GM04504 (cell line): ENCODE results near the gene GOLGA6A.

Source experiments
- DNase-seq: peaks from one replicate; pipeline ENCODE4 v3.0.0-alpha.2; 2012; ENCODE audit warnings: low read depth

Gene GOLGA6A

GRCh38 chr15:74036271-74037170 is 45.8 kb downstream of the GOLGA6A start:
- peak; percentile 37 for DNase-seq

GRCh38 chr15:74035121-74036017 is 47.0 kb downstream of the GOLGA6A start:
- DNase-seq, result no peak

GRCh38 chr15:74034206-74034755 is 48.1 kb downstream of the GOLGA6A start:
- DNase-seq, result no peak

GRCh38 chr15:74032606-74033561 is 49.5 kb downstream of the GOLGA6A start:
- DNase-seq, result no peak

- DNase-seq, result no peak
Observed at GRCh38 chr15:74032046-74032445, 50.3 kb downstream of the GOLGA6A start.

GRCh38 chr15:74028646-74029045 is 53.7 kb downstream of the GOLGA6A start:
- DNase-seq, result no peak

- DNase-seq, result no peak
Observed at GRCh38 chr15:74027688-74028087, 54.7 kb downstream of the GOLGA6A start.

GRCh38 chr15:74025436-74025835 is 56.9 kb downstream of the GOLGA6A start:
- no peak for DNase-seq

- no peak for DNase-seq
Observed at GRCh38 chr15:74024687-74025086, 57.7 kb downstream of the GOLGA6A start.

GRCh38 chr15:74022706-74023470 is 59.5 kb downstream of the GOLGA6A start:
- no peak for DNase-seq
